GM23248 (cell line): Measurements from ENCODE around the gene CNTRL. TPM values are rescaled to one million over a fixed set of nuclear protein-coding genes. Genes with fewer than 3 reads are reported as not detected.

ENCODE experiments used
- DNase-seq: peaks from one replicate; pipeline ENCODE4 v3.0.0-alpha.2; 2015
- H2AFZ ChIP-seq: fragments of 200-600 bp; sonication (generic); 2 replicates; pipeline ENCODE4 v1.6.1; 2016; ENCODE audit warnings: antibody characterized with exemption
- H3F3A ChIP-seq: fragments of 200-600 bp; sonication (generic); 2 replicates; pipeline ENCODE4 v1.6.1; 2016; ENCODE audit warnings: mild to moderate bottlenecking, antibody characterized with exemption, mixed run types; ENCODE audit not compliant: insufficient read depth
- H3K27ac ChIP-seq: fragments of 200-600 bp; sonication (generic); 2 replicates; pipeline ENCODE4 v1.5.1; 2016; ENCODE audit warnings: mild to moderate bottlenecking
- H3K27me3 ChIP-seq: fragments of 200-600 bp; sonication (generic); replicated peaks from 2 replicates; pipeline ENCODE4 v1.6.1; 2016; ENCODE audit warnings: mild to moderate bottlenecking; ENCODE audit not compliant: insufficient read depth
- H3K36me3 ChIP-seq: fragments of 200-600 bp; sonication (generic); 2 replicates; pipeline ENCODE4 v1.6.1; 2016; ENCODE audit warnings: low read depth, mild to moderate bottlenecking
- H3K4me1 ChIP-seq: fragments of 200-600 bp; sonication (generic); 2 replicates; pipeline ENCODE4 v1.6.1; 2016; ENCODE audit warnings: mild to moderate bottlenecking; ENCODE audit not compliant: insufficient read depth
- H3K4me2 ChIP-seq: fragments of 200-600 bp; sonication (generic); one replicate; pipeline ENCODE4 v1.6.1; 2016; ENCODE audit warnings: mild to moderate bottlenecking; ENCODE audit not compliant: unreplicated experiment
- H3K4me3 ChIP-seq: fragments of 200-600 bp; sonication (generic); 2 replicates; pipeline ENCODE4 v1.5.1; 2016; ENCODE audit warnings: mild to moderate bottlenecking
- H3K79me2 ChIP-seq: fragments of 200-600 bp; sonication (generic); 2 replicates; pipeline ENCODE4 v1.6.1; 2016; ENCODE audit warnings: mild to moderate bottlenecking; ENCODE audit not compliant: insufficient read depth
- H3K9ac ChIP-seq: fragments of 200-600 bp; sonication (generic); 2 replicates; pipeline ENCODE4 v1.6.1; 2016; ENCODE audit warnings: mild to moderate bottlenecking
- H3K9me2 ChIP-seq: fragments of 200-600 bp; sonication (generic); 2 replicates; pipeline ENCODE4 v1.6.1; 2016; ENCODE audit warnings: mixed run types, mild to moderate bottlenecking, moderate library complexity; ENCODE audit not compliant: insufficient read depth
- H3K9me3 ChIP-seq: fragments of 200-600 bp; sonication (generic); one replicate; pipeline ENCODE4 v1.6.1; 2017; ENCODE audit warnings: low read depth
- H4K20me1 ChIP-seq: fragments of 200-600 bp; sonication (generic); 2 replicates; pipeline ENCODE4 v1.6.0; 2016; ENCODE audit not compliant: insufficient read depth
- EZH2 ChIP-seq: fragments of 200-600 bp; sonication (generic); IDR thresholded peaks from 2 replicates; pipeline ENCODE4 v1.6.1; 2018; ENCODE audit warnings: antibody characterized with exemption, mild to moderate bottlenecking; ENCODE audit not compliant: insufficient read depth, poor library complexity, severe bottlenecking
- EZH2phosphoT487 ChIP-seq: fragments of 200-600 bp; sonication (generic); IDR thresholded peaks from 2 replicates; pipeline ENCODE4 v1.6.1; 2018; ENCODE audit warnings: antibody characterized with exemption, moderate library complexity, mild to moderate bottlenecking, low read depth; ENCODE audit not compliant: insufficient read depth
- WGBS, 2 experiments: methylation state at CpG; one replicate each; pipeline ENCODE4 v1.1.6; 2015 to 2017; ENCODE audit warnings: low lambda C conversion rate in 2 of 2, low coverage in 1 of 2; ENCODE audit errors: missing lambda C conversion rate in 2 of 2; 5-methylcytosine and 5-hydroxymethylcytosine counted together
- in situ Hi-C: fragments of 300-500 bp; cut with MboI; formaldehyde crosslinking; loops from 2 replicates; pipeline ENCODE4 v1.15.0; 2020
- polyA plus RNA-seq: library from polyadenylated mRNA; unstranded; fragments of >200 nt; fragmentation: Nextera tagmentation; extraction: Ambion mirVana; gene quantifications from 2 replicates; pipeline ENCODE4 v1.2.1, GENCODE V29; 2016
- total RNA-seq: library from RNA; depleted of rRNA; stranded (reverse); fragments of >200 nt; shearing (Covaris generic); gene quantifications from 2 replicates; pipeline ENCODE4 v1.2.3, GENCODE V29; 2014

CNTRL gene
- total and polyA plus RNA-seq, 2 experiments from 2014 or later = 4.4 to 6.3 TPM

DNA sequence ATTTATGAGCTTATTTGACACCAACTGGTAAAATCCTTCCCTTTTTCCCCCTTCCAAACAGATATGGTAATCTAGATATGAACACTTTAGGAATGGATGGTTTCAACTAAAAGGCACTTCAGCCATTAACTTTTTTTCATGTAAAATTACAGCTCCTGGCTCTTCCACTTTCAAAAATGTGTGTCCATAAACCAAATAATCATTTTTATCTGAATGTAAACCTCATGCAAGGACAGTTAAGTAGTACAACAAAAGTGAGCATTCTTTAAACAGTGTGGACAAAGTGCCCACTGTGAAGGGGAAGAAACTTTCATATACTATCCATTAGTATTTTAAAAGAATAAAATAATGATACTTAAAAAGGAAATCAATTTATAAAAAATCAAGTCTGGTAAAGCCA is 109.7 kb downstream of the CNTRL start:
- Histone ChIP-seq H3K9me2 (no peaks in the 10 kb centered on the region), H3K27me3 (no peaks in the 10 kb centered on the region), H3K4me3 (no peak overlapping the region), H3K4me2 (no peak overlapping the region), H3K9me3 (no peaks in the 10 kb centered on the region), H3F3A (peaks cover 8% of the 10 kb centered on the region; the same call in 1 of the 2 replicates), H3K9ac (no peak overlapping the region), H3K79me2 (peaks cover 100% of the 10 kb centered on the region), H3K27ac (no peak overlapping the region), H2AFZ (no peak overlapping the region), H3K4me1 (peaks cover 14% of the 10 kb centered on the region), H4K20me1 (peaks cover 12% of the 10 kb centered on the region; the same call in 1 of the 2 replicates), H3K36me3 (peaks cover 53% of the 10 kb centered on the region)
- DNase-seq = no peak
- no peak for TF ChIP-seq EZH2
- TF ChIP-seq EZH2phosphoT487 = no peak
- in situ Hi-C loops = no loop called here

DNA sequence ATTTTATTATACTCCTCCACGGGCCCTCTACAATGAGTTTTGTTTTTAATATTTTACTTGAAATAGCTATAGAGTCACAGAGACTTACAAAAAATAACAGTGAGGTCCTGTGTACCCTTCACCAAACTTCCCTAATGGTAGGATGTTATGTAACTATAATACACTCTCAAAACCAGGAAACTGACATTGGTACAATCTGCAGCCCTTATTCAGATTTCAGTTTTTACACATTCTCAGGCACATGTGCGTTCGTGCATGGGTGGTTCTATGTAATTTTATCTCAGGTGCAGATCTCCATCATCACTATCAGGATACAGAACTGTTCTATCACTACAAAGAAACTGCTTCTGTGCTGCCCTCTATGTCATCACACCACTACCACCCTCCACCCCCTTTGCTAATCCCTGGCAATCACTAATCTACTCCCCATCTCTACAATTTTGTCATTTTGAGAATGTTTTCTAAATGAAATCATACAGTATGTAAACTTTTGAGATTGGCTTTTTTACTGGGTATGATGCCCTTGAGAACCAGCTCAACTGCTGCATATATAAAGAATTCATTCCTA is 110.5 kb downstream of the CNTRL start:
- Histone ChIP-seq H3K4me3 (no peak overlapping the region), H2AFZ (no peak overlapping the region), H3K4me1 (peaks cover 15% of the 10 kb centered on the region), H3K9me2 (no peaks in the 10 kb centered on the region), H3K27ac (no peak overlapping the region), H3K9ac (no peak overlapping the region), H3K9me3 (no peaks in the 10 kb centered on the region), H3F3A (peaks cover 4% of the 10 kb centered on the region; the same call in 1 of the 2 replicates), H3K4me2 (no peak overlapping the region), H3K27me3 (no peaks in the 10 kb centered on the region), H3K36me3 (peaks cover 46% of the 10 kb centered on the region), H4K20me1 (peaks cover 12% of the 10 kb centered on the region; the same call in 1 of the 2 replicates), H3K79me2 (peaks cover 100% of the 10 kb centered on the region)
- TF ChIP-seq EZH2 = no peak
- TF ChIP-seq EZH2phosphoT487 = no peak
- no peak for DNase-seq
- WGBS, 2 experiments = 98 to 100% methylated on average over 3 of the region's 3 CpGs
- in situ Hi-C loops = no loop called here

DNA sequence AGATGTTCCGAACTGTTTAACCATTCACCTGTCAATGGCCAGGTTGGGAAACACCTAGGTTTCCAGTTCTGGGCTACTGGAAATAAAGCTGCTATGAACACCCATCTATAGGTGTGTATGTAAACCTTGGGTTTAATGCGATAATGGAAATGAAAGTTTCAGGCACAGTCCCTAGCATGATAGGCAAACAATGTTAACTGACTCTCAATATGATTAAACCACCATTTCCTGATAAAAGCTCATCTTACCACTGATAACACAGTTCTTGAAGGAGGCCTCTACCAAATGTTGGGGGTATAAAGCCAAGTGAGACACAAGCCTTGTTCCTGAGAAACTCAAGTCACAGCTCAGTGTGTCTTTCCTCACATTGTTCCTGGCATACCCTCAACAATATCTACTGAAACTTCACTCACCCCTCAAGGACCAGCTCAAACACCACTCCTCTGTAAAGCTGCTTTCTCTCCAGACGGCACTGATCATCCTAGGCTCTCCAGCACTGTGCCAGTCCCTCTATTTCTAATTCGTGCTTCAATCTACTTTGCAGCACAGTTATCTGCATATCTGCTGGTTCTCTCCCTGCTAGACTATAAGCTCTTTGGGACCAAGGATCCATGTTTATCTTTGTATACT is 111.1 kb downstream of the CNTRL start:
- Histone ChIP-seq H3K4me2 (no peak overlapping the region), H4K20me1 (peaks cover 12% of the 10 kb centered on the region), H3K4me3 (no peak overlapping the region), H3K9ac (no peak overlapping the region), H3K36me3 (peaks cover 40% of the 10 kb centered on the region; the same call in 1 of the 2 replicates), H3K27ac (no peak overlapping the region), H3K9me2 (no peaks in the 10 kb centered on the region), H2AFZ (no peak overlapping the region), H3K27me3 (no peaks in the 10 kb centered on the region), H3K9me3 (no peaks in the 10 kb centered on the region), H3F3A (peaks cover 3% of the 10 kb centered on the region; the same call in 1 of the 2 replicates), H3K79me2 (peaks cover 100% of the 10 kb centered on the region), H3K4me1 (peaks cover 20% of the 10 kb centered on the region)
- 87 to 88% methylated on average over 4 of the region's 4 CpGs for WGBS, 2 experiments
- in situ Hi-C loops = no loop called here
- TF ChIP-seq EZH2phosphoT487 = no peak
- TF ChIP-seq EZH2 = no peak
- DNase-seq = no peak

DNA sequence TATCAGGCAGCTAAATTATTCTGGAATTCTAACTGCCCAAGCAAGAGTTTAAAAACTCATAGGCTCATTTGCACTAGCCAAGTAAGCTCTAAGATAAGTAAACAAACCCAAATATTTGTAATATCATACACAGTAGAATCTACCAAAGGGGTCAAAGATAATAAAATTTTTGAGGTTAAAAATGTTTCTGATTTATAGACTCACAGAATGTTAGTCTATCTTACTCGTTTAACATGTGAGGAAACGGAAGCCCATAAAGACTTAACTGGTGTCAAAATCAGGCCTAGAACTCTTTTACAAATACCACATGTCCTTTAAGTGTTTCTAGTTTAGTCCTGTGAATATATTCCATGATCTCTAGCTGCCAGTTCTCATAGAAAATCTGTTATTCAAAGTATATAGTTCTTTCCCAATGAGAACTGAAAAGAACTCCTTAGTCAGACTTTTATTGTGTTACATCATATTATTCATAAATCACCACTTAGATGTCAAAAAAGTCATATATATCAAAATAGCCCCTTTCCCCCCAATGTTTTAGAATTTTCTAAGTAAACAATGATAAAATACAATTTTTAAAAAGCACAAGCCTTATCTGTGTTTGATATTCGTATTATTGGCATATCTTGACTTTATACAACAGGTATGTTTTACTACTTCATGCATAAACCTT is 113.0 kb downstream of the CNTRL start:
- H3K4me3 ChIP-seq = no peak overlapping the region
- H3K4me1 ChIP-seq = peaks cover 34% of the 10 kb centered on the region
- peaks cover 3% of the 10 kb centered on the region; the same call in 1 of the 2 replicates for H3F3A ChIP-seq
- no peak overlapping the region for H2AFZ ChIP-seq
- no peak for DNase-seq
- H3K9me3 ChIP-seq = no peaks in the 10 kb centered on the region
- H3K79me2 ChIP-seq = peaks cover 100% of the 10 kb centered on the region
- no peak overlapping the region for H3K9ac ChIP-seq
- WGBS, 2 experiments = 73 to 74% methylated on average over 3 of the region's 3 CpGs
- H3K27ac ChIP-seq = no peak overlapping the region
- peaks cover 20% of the 10 kb centered on the region for H4K20me1 ChIP-seq
- H3K36me3 ChIP-seq = peaks cover 24% of the 10 kb centered on the region; the same call in 1 of the 2 replicates
- no peak overlapping the region for H3K4me2 ChIP-seq
- H3K9me2 ChIP-seq = no peaks in the 10 kb centered on the region
- in situ Hi-C loops = no loop called here
- no peaks in the 10 kb centered on the region for H3K27me3 ChIP-seq
- TF ChIP-seq EZH2 (no peak), EZH2phosphoT487 (no peak)
